Activated CD4-positive, alpha-beta T cell treated with anti-CD3 and anti-CD28 coated beads, Interleukin-2, amount 50 U/mL, for 24 hours (primary cell): ENCODE results near the gene PCDHB10.
"Not testable (repeated sequence)": the region's sequence is repeated elsewhere in the genome, so short reads cannot be mapped to it uniquely, and the experiment has no call there.

ENCODE experiments used
- DNase-seq, 2 donors: peaks; one replicate each; pipeline ENCODE4 v3.0.0-alpha.2; 2020; ENCODE audit warnings: low read depth in 1 of 2, low spot score in 1 of 2

The PCDHB10 gene

GRCh38 chr5:141186897-141187512 lies 5.1 kb upstream of the PCDHB10 start, which contains the start of gene PCDHB9:
TSS of gene PCDHB9 (plus strand) at chr5:141187161. CDS start at chr5:141187319, 158 bp downstream.
- DNase-seq: no peak

- not testable (repeated sequence) for DNase-seq
These were observed 3.5 kb upstream of the PCDHB10 start for GRCh38 chr5:141188682-141189081.

- not testable (repeated sequence) for DNase-seq
These were observed 3.0 kb upstream of the PCDHB10 start for GRCh38 chr5:141189131-141189530.

GRCh38 chr5:141194332-141194731 lies 2.2 kb downstream of the PCDHB10 start:
- DNase-seq: not testable (repeated sequence)

GRCh38 chr5:141196363-141196762 lies 4.2 kb downstream of the PCDHB10 start:
- DNase-seq: no peak

- DNase-seq: no peak
These were observed 7.4 kb downstream of the PCDHB10 start, which contains the start of gene PCDHB11 for GRCh38 chr5:141199359-141200235. TSS of gene PCDHB11 (plus strand) at chr5:141199627. CDS start at chr5:141199775, 148 bp downstream.

- not testable (repeated sequence) for DNase-seq
These were observed 9.0 kb downstream of the PCDHB10 start for GRCh38 chr5:141201126-141201525.

GRCh38 chr5:141201646-141202045 lies 9.5 kb downstream of the PCDHB10 start:
- DNase-seq: not testable (repeated sequence)

GRCh38 chr5:141208478-141208877 lies 16.3 kb downstream of the PCDHB10 start, which contains the start of gene PCDHB12:
TSS of gene PCDHB12 (plus strand) at chr5:141208719. CDS start at chr5:141208908, 189 bp downstream.
- no peak for DNase-seq

- not testable (repeated sequence) for DNase-seq
These were observed 18.1 kb downstream of the PCDHB10 start for GRCh38 chr5:141210281-141210680.

GRCh38 chr5:141210849-141211248 lies 18.7 kb downstream of the PCDHB10 start:
- DNase-seq: not testable (repeated sequence)

- DNase-seq: not testable (repeated sequence)
These were observed 21.6 kb downstream of the PCDHB10 start, which contains the start of gene PCDHB13 for GRCh38 chr5:141213656-141214339. TSS of gene PCDHB13 (plus strand) at chr5:141213919. CDS start at chr5:141214124, 205 bp downstream.

GRCh38 chr5:141214583-141214982 lies 22.4 kb downstream of the PCDHB10 start:
- DNase-seq: not testable (repeated sequence)

- not testable (repeated sequence) for DNase-seq
These were observed 23.4 kb downstream of the PCDHB10 start for GRCh38 chr5:141215504-141215903.

GRCh38 chr5:141216035-141216434 lies 23.9 kb downstream of the PCDHB10 start:
- not testable (repeated sequence) for DNase-seq

GRCh38 chr5:141223112-141223783 lies 31.1 kb downstream of the PCDHB10 start, which contains the start of gene PCDHB14:
TSS of gene PCDHB14 (plus strand) at chr5:141223343. CDS start at chr5:141223506, 163 bp downstream.
- no peak for DNase-seq

- not testable (repeated sequence) for DNase-seq
These were observed 32.7 kb downstream of the PCDHB10 start for GRCh38 chr5:141224844-141225243.

GRCh38 chr5:141225421-141225820 lies 33.3 kb downstream of the PCDHB10 start:
- DNase-seq: not testable (repeated sequence)

- DNase-seq: no peak
These were observed 42.0 kb downstream of the PCDHB10 start for GRCh38 chr5:141234109-141234667.

GRCh38 chr5:141235922-141236321 lies 43.8 kb downstream of the PCDHB10 start:
- DNase-seq: not testable (repeated sequence)
